Adipocyte (in vitro differentiated cells): ENCODE results near the gene BTNL9.

Experiments
- DNase-seq: peaks from one replicate; pipeline ENCODE4 v3.0.0-alpha.2; 2015; ENCODE audit warnings: low read depth
- H3K27me3 ChIP-seq: replicated peaks from 2 replicates; pipeline ENCODE4 v1.7.0; 2013; ENCODE audit warnings: mild to moderate bottlenecking, low read length, moderate library complexity; ENCODE audit not compliant: control insufficient read depth, insufficient read depth
- H3K36me3 ChIP-seq: 2 replicates; pipeline ENCODE4 v1.7.0; 2013; ENCODE audit warnings: low read length, mild to moderate bottlenecking, moderate library complexity; ENCODE audit not compliant: control insufficient read depth, insufficient read depth, severe bottlenecking
- H3K4me1 ChIP-seq: 2 replicates; pipeline ENCODE4 v1.7.0; 2013; ENCODE audit warnings: mild to moderate bottlenecking, low read length, moderate library complexity; ENCODE audit not compliant: control insufficient read depth, insufficient read depth
- H3K4me3 ChIP-seq: 2 replicates; pipeline ENCODE4 v1.7.0; 2013; ENCODE audit warnings: mild to moderate bottlenecking, low read length, moderate library complexity
- H3K9ac ChIP-seq: 2 replicates; pipeline ENCODE4 v1.7.0; 2013; ENCODE audit warnings: mild to moderate bottlenecking, low read length, moderate library complexity
- H3K9me3 ChIP-seq: 2 replicates; pipeline ENCODE4 v1.7.0; 2013; ENCODE audit warnings: mild to moderate bottlenecking, low read length, moderate library complexity; ENCODE audit not compliant: control insufficient read depth

BTNL9 gene

DNA sequence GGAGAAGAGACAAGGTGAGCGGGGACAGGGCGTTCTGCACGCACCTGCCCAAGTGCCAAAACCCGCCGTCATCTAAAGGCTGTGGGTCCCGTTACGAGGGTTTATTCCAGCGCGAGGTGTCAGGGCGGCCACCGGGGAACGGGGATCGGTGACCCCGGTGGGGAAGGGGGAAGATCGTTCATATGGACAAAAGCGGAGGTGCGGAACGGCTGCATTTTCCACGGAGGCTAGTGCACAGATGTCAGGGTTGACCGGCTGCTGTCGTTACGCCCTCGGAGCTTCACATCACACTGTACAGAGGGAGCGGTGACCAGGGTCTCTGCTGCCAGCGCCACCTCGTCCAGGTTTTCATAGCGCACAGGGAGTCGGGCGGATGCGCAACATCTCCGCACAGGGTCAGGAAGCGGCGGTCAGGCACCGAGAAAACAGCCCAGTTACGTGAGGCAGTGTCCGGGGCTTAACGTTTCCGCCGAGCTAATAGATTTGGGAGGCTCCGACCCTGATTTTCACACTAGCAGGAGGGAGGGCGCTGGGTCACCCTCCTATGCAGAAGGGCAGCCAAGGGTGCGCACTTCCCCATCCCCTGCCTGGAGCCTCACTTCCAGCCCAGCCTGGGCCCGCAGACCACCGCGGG is 13.5 kb downstream of the BTNL9 start:
- Histone ChIP-seq H3K9ac (no peak overlapping the region), H3K4me3 (peak overlapping the region; percentile 59), H3K9me3 (peaks cover 3% of the 10 kb centered on the region), H3K36me3 (no peaks in the 10 kb centered on the region), H3K4me1 (no peaks in the 10 kb centered on the region), H3K27me3 (peaks cover 76% of the 10 kb centered on the region)
- DNase-seq = peak; percentile 7

DNA sequence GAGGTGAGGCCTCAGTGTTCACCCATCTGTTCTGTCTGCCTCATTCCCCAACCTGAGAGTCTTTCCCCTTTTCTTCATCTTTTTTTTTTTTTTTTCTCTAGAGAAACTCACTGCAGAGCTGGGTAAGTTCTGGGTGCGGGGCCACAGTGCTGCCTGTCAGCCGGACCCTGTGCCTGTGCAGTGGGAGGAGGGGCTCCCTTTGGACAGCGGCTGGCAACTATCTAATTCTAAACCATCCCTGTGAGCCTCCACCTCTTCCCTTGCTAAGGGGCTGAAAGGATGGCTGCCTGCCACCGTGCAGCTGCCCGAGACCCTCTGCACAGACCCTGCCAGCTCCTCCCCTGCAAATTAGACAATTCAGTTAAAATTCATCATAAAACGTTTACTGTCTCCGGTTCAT is 14.1 kb downstream of the BTNL9 start:
- Histone ChIP-seq H3K9ac (no peak overlapping the region), H3K4me3 (no peak overlapping the region), H3K36me3 (no peaks in the 10 kb centered on the region), H3K27me3 (peaks cover 75% of the 10 kb centered on the region), H3K4me1 (no peaks in the 10 kb centered on the region), H3K9me3 (peaks cover 3% of the 10 kb centered on the region)
- DNase-seq = no peak

DNA sequence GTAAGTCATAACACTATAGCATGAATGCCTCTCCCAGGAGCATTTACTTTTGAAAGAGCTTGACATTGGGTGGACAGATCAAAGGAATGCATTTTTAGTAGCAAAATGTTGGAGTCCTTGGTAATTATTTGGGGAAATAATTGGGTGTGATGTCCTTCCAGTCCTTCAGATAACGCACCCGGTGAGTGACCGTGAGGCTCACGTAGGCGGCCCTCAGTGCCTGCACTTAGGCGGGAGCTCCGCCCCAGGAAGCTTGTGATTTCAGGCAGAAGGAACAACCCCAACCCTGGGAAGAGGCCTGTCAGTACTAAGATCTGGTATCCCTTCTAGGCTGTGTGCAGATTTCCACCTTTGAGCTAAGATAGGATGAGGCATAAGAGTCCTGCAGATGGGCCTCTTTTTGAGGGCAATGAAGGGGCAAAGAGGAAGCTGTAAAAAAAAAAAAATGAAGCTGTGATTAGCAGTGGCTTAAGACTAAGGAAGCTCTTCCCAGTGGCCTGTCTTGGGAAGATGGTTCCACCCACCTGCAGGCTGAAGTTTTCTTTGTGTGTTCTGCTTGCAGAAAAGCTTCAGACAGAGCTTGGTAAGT is 14.9 kb downstream of the BTNL9 start:
- Histone ChIP-seq H3K4me3 (no peak overlapping the region), H3K36me3 (no peaks in the 10 kb centered on the region), H3K9ac (no peak overlapping the region), H3K27me3 (peaks cover 74% of the 10 kb centered on the region), H3K9me3 (peaks cover 3% of the 10 kb centered on the region), H3K4me1 (no peaks in the 10 kb centered on the region)
- DNase-seq = no peak

DNA sequence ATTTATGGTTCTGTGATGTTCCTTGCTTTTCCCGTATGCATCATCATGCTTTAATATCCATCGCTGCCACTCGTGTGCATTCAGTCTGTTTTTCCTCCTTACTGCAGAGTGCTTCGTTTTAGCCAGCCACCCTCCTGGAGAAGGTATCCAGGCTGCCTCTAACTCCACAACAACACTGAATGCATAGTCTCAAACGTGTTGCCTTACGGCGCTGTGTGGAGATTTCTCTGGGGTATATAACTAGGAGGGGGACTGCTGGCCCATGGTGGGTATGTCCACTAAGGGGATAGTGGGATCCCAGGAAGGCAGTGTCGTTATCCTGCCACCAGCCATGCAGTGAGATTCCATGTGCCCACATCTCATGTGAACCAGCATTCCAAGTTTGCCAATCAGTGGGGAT is 16.4 kb downstream of the BTNL9 start:
- Histone ChIP-seq H3K9me3 (peaks cover 3% of the 10 kb centered on the region), H3K27me3 (peaks cover 72% of the 10 kb centered on the region), H3K4me1 (no peaks in the 10 kb centered on the region), H3K36me3 (no peaks in the 10 kb centered on the region), H3K9ac (no peak overlapping the region), H3K4me3 (no peak overlapping the region)
- DNase-seq = no peak

DNA sequence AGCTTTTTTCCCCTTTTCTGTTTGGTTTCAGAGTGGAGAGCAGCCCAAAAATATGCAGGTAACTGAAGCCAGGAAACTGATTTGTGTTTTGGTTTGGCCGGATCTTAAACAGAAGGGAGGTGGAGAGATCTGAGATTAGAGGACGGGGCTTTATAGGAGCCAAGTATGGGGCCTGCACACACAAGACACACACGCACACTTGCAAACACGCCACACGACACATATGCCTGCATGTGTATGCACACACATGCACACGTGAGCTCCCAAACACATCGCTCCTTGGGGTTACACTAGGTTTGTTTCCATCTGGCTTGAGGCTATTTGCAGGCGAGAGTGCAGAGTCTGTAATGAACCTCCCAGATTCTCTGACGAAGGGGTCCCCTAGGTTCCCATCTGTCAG is 18.3 kb downstream of the BTNL9 start:
- Histone ChIP-seq H3K4me1 (no peaks in the 10 kb centered on the region), H3K27me3 (peaks cover 74% of the 10 kb centered on the region), H3K9ac (no peak overlapping the region), H3K4me3 (no peak overlapping the region), H3K9me3 (peaks cover 3% of the 10 kb centered on the region), H3K36me3 (no peaks in the 10 kb centered on the region)
- no peak for DNase-seq

DNA sequence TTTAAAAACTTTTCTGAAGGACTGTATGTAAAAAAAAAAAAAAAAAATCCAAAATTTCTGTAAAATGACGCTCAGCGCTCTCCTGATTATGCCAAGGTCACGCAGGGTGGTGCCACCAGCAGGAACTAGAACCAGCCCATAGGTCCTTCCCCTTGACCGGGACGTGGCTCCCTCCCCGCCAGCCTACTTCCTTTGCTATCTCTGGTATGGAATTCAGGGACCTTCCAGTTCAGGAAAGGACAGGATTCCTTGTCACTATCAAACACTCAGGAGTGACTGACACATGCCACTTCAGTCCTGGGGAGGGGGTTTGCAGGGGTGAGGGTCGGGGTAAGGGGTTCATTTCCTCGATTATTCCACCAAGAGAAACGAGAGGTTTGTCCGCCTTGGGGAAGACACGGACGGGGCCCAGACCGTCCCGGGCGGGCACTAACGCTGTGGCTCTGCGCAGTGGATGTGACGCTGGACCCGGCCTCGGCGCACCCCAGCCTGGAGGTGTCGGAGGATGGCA is 18.8 kb downstream of the BTNL9 start:
- DNase-seq = no peak
- Histone ChIP-seq H3K4me1 (no peaks in the 10 kb centered on the region), H3K36me3 (no peaks in the 10 kb centered on the region), H3K27me3 (peaks cover 68% of the 10 kb centered on the region), H3K9me3 (peaks cover 6% of the 10 kb centered on the region), H3K4me3 (no peak overlapping the region), H3K9ac (no peak overlapping the region)

DNA sequence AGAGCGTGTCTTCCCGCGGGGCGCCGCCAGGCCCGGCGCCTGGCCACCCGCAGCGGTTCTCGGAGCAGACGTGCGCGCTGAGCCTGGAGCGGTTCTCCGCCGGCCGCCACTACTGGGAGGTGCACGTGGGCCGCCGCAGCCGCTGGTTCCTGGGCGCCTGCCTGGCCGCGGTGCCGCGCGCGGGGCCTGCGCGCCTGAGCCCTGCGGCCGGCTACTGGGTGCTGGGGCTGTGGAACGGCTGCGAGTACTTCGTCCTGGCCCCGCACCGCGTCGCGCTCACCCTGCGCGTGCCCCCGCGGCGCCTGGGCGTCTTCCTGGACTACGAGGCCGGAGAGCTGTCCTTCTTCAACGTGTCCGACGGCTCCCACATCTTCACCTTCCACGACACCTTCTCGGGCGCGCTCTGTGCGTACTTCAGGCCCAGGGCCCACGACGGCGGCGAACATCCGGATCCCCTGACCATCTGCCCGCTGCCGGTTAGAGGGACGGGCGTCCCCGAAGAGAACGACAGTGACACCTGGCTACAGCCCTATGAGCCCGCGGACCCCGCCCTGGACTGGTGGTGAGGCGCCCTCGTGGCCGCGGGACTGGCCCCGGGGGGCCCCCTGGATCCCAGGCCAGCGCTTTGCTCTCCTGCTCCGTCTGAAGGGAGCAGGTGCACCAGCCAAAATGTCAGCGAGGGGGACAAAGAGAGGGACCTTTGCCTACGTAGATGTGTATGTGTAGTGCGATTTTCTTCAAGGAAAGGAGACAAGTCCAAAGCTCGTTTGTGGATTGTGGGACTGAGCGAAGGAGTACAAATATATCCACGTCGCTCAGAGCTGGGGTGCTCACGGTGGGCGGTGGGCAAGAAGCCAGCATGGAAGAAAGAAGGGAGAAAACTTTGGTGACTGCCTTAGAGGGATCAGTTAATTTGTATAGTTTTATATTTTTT is 19.5 kb downstream of the BTNL9 start:
- Histone ChIP-seq H3K27me3 (peaks cover 61% of the 10 kb centered on the region), H3K36me3 (no peaks in the 10 kb centered on the region), H3K4me3 (no peak overlapping the region), H3K9me3 (peaks cover 6% of the 10 kb centered on the region), H3K9ac (no peak overlapping the region), H3K4me1 (no peaks in the 10 kb centered on the region)
- no peak for DNase-seq

DNA sequence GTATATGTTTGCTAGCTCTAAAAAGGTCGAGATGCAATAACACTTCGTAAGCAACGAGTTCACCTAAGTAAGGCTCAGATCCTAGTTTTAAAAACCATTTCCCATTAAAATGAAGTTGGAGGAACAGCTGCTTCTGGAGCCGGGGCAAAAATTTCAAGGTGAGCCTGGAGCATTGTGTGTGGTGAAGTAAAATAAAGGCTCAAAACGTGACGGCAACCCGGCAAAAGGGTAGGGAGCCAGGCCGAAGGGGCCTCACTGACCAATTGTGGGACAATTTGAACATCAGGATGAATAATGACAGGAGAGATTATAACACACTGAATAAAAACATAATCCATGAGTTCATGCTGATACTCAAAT is 20.1 kb downstream of the BTNL9 start:
- H3K9me3 ChIP-seq = peaks cover 6% of the 10 kb centered on the region
- H3K9ac ChIP-seq = no peak overlapping the region
- H3K36me3 ChIP-seq = no peaks in the 10 kb centered on the region
- no peaks in the 10 kb centered on the region for H3K4me1 ChIP-seq
- H3K4me3 ChIP-seq = no peak overlapping the region
- DNase-seq = no peak
- H3K27me3 ChIP-seq = peaks cover 56% of the 10 kb centered on the region

DNA sequence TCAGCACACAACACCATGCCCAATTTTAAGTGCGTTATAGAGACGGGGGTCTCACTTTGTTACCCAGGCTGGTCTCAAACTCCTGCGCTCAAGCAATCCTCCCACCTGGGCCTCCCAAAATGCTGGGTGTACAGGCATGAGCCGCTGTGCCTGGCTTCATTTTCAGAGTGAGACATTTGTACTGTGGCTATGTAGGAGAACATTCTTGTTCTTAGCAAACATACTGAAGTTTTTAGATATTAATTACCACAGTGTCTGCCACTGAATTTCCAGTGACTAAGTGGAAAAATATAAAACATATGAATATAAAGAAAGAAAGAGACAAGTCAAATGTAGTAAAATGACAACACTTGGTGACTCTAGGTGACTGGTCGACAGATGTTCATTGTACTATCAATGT is 20.9 kb downstream of the BTNL9 start:
- H3K9ac ChIP-seq = no peak overlapping the region
- DNase-seq = no peak
- no peaks in the 10 kb centered on the region for H3K36me3 ChIP-seq
- H3K27me3 ChIP-seq = peaks cover 60% of the 10 kb centered on the region
- H3K4me3 ChIP-seq = no peak overlapping the region
- H3K9me3 ChIP-seq = peaks cover 6% of the 10 kb centered on the region
- no peaks in the 10 kb centered on the region for H3K4me1 ChIP-seq

DNA sequence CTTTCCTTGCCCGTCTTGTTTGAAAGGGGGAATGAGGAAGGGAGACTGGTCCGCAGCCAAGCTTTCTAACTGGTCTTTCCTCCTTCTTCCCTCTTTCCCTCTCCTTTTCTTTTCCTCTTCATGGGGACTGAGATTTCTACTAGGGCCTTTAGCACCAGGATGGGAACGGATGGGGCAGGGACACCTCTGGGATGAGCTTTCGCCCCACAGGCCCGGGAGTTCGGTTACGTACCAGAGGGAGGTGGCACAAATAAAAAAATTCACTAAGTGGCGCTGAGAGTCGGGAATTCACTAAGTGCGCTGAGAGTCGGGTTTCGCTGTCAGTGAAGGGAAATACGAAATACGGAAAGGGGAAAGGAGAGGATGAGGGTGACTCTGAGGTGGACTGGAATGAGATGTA is 21.6 kb downstream of the BTNL9 start:
- no peak overlapping the region for H3K9ac ChIP-seq
- H3K4me1 ChIP-seq = no peaks in the 10 kb centered on the region
- no peak for DNase-seq
- no peak overlapping the region for H3K4me3 ChIP-seq
- H3K9me3 ChIP-seq = peaks cover 3% of the 10 kb centered on the region
- H3K36me3 ChIP-seq = no peaks in the 10 kb centered on the region
- H3K27me3 ChIP-seq = peaks cover 56% of the 10 kb centered on the region

DNA sequence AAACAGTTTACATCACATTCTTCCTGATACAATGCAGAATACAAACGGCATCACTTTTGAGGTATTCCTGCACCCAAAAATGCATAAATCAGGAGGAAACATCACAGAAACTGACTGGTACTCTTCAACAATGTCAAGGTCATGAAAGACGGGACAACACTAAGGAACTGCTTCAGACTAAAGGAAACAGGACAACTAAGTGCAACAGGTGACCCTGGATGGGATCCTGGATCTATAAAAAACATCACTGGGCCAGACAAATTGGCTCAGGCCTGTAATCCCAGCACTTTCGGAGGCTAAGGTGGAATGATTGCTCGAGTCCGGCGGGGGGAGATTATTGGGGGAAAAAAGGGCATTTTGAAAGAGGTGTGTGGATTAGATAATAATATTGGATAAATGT is 22.6 kb downstream of the BTNL9 start:
- Histone ChIP-seq H3K36me3 (no peaks in the 10 kb centered on the region), H3K27me3 (peaks cover 47% of the 10 kb centered on the region), H3K4me1 (no peaks in the 10 kb centered on the region), H3K9ac (no peak overlapping the region), H3K4me3 (no peak overlapping the region), H3K9me3 (peaks cover 3% of the 10 kb centered on the region)
- no peak for DNase-seq
